NCI-H82 treated with DMSO at 0.1 percent for 48 hours (cell line): ENCODE measurements around the gene SYT6.

ENCODE experiments used
- DNase-seq: peaks from one replicate; lab custom pipeline; 2025; ENCODE audit not compliant: unreplicated experiment; lab: John Stamatoyannopoulos, UW

SYT6 gene

DNA sequence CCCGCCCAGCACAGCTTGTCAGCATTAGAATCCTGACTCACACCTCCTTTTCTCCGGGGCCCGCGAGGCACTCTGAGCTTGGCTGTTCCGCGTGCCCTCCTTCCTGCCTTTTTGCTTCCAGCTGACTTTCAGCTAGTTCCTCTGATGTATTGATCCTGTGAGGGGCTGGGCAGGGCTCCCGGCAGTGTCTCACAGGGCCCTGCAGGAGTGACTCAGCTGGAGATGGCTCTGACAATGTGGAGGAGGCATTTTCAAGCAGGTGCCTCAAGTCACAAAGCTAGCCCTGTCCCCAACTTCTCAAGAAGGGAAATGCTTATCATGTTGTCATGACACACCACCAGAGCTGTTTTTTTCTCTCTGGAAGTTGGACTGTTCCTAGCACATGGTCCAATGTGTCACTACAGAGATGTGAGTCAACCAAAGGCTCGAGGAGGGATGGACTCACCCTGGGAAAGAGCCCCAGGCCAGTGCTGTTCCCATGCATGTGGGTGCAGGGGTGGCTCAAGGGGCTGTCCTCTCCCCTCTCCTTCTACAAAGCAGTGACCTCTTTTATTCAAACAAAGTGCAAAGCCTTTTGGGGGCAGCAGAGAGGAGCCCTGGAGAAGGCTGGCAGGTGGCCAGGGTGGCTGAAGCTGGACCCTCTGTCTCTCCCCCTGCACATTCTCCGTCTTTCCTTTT lies 30.6 kb downstream of the SYT6 start:
- no peak for DNase-seq

DNA sequence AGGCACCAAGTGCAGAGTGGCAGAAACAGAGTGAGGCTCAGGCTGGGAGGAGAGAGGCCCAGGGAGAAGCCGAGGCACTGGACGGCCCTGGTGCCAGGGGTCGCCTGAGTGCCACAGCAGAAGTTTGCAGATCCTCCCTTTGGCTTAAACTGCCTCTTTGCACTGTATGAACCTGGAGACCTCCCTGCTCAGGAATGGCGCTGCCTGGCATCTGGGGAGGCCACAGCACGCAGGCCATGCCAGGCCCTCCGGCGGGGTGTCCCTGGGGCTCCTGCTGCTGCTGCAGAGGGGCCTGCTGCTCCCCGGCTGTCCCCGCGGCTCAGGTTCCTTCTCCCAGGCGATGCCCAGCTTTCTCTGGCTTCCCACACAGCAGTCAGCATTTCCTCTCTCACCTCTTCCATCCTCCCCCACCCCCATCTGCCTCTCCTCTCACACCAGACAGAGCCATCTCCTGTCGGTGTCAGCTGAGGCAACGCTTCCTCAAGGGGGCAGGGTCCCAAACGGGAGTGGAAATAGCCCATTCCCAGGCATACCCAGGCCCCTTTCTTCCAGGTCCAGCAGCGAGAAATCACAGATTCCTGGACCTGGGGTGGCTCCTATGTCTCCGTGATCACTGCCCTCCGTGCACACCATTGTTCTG lies 35.2 kb downstream of the SYT6 start:
- no peak for DNase-seq

DNA sequence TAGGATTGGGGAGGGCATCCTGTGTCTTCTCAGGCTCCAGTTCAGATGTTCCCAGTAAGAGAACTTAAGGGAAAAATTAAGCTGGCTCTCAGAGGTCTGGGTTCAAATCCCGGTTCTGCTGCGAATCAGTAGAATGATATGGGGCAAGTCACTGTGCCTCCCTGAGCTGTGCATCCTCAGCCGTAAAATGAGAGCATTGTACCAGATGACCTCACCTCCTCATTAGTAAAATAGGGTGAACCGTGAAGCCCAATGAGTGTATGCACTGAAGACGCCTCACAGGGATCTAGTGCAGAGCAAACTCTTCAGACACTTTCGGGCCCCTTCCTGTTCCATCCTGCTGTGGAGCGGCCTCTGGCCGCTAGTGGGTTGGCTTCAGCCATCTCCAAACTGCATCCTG lies 36.0 kb downstream of the SYT6 start:
- no peak for DNase-seq

DNA sequence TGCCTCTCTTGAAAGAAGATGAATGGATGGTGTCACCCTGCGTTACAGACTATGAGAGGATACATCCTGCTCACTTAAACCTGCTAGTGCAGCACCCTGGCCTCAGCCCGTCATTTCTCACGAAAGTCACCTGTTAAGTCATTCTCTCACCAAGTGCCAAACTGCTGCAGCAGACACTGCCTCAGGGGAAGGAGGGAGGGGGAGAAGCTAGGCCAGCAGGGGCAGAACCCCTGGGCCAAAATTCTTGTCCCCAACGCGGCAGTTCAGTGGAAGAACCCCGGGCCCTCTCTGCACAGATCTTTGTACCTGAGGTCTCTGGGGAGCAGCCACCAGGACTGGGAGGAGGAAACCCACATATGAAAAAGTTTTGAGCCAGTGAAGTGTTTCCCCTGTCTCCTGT lies 37.6 kb downstream of the SYT6 start:
- no peak for DNase-seq

DNA sequence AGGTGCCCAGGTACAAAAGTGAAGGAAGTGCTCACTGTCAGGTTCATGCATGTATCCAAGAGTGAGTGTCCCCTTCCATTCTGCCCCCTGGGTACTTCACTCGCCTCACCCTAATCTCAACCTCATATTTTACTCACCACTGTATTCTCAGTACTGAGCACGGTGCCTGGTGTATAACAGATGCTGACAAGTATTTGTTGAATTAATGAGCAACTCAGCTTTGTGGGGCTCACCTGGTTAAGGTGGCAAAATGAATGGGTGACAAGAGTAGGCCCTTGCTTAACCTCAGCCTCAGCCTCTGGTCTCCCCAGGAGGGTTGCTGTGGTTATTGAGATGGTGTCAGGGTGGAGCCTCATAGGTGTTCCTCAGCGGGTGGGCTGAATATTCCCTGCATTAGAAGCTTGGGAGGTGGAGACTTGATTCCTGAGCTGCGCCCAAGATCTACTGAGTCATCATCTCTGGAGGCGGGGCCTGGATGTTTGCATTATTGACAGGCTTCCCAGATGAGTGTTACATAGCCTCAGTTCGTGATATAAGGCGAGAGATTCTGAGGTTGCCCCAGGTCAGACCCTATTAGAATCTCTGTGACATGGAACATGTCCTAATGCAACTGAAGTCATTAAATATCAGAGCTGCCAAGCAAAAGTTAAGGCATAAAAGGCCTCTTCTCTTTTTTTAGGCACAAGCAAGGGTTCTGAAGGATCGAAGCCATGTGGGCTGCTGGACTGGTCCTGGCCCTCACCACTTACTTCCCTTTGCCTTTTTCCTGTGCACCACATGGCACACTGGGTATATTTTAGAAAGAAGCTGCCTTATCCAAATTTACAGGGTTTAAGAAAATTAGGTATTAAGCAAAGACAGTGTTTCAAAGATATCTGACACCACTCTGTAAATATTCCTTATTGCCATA lies 39.2 kb downstream of the SYT6 start:
- no peak for DNase-seq

DNA sequence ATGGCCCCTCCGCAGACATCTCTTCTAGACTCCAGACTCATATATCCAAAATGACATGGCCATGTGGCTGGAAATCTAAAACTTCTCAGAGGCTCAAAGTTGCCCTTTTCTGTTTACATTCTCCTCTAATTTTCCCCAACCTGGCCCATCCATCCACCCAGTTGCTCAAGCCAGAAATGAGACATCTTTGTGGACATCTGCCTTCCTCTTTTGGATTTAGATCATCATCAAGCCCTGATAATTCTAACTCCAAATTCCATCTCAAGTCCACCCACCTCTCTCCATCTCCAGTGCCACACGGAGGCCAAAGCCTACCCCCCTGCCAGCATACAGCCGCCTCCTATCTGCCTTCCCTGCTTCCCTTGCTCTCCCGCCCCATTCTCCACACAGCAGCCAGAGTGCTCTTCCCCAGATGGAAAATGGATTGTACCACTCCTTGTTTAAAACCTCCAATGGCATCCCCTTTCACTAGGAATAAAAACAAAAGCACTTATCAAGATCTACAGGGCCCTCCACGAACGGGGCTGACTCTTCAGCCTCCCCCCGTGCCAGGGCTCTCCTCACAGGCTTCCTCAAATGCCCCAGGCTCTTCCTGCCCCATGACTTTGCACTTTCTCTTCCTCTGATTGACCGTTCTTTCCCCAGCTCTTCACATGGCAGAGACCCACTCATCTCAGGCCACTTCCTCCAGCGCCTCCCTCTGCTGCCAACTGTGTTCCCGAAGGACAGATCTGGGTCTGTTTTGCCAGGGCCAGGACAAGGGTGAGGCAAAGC lies 40.1 kb downstream of the SYT6 start:
- no peak for DNase-seq

- DNase-seq = no peak
Measured at GRCh38 chr1:114112775-114113174, 40.9 kb downstream of the SYT6 start.

- no peak for DNase-seq
Measured at GRCh38 chr1:114111731-114112641, 41.7 kb downstream of the SYT6 start.

DNA sequence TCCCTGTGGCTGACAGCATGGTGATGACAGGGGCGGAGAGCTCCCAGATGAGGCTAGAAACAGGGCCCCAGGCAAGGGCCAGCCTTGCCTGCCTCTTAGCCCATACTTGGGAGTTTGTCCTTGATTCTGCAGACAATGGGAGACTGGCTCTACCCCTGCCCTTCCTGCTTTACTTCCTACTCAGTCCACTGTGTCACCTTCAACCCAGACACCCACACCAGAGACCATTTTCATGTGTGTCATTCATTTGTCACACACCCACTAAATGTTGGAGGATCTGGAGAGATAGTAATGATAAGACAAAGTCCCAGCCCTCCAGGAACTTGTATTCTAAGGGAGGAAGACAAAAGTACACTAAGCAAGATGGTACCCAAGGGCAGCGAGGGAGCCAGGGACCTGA lies 43.7 kb downstream of the SYT6 start:
- DNase-seq = no peak

GRCh38 chr1:114108751-114109255 lies 44.9 kb downstream of the SYT6 start:
- DNase-seq = no peak

GRCh38 chr1:114107474-114108435 lies 45.9 kb downstream of the SYT6 start:
- DNase-seq = no peak

DNA sequence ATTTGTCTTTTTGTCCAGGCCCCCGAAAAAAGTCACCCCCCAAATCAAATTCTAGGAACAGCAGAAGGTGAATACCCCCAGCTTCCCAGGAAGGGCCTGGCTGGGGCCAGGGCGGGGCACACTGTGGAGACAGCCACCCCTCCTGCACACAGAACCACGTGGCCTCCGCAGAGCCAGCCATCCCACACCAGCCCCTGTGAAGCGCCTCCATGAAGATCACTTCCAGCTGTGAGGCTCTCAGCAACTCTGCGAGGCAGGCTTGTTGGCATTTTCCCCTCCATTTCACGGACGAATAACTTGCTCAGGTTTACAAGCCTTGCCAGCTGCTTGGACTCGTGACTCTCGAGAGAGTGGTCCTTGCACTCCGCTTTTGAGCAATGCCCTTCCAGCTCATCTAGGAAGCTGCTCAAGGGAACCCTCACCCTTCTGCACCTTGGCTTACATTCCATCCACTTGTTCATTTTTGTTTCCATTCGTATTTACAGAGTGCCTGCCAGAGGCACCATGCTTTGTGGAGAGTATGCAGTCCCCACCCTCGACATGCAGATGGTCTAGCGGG lies 48.2 kb downstream of the SYT6 start:
- DNase-seq = no peak

GRCh38 chr1:114104949-114105348 lies 48.7 kb downstream of the SYT6 start:
- DNase-seq = no peak

DNA sequence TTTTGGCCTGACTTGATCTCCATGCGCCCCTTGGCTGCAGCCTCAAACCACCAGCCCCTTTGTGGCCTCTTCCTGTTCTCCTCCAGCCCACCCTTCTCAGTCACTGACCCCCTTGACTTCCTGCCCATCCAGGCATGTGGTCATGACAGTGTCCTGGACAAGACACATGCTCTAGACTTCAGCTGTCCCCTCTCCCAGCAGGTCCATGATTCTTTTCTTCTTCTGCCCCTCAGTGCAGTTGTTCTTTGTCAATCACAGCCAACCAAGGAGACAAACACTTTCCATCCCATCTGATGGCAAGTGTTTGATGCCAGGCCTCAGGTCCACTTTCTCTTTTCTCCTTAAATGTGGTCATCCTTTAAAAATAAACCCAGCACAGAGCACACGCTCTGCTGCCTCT lies 49.7 kb downstream of the SYT6 start:
- no peak for DNase-seq

DNA sequence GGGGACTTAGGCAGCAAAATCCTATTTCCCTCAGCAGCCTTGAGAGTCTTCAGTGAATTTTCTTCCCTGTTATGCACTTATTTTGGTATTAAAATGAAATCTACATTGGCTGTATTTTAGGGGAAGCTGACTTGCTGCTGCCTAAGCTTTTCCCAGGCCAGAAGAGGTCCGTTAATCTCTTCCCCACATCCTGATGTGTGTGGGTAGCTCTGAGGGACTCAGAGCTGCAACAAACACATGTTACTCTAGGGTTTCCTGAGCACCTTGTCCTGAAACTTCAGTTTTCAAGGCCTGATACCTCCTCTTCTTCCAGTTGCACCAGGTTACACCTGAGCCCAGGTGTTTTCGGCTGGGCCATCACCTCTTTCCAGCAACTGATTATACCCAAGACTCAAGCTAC lies 51.5 kb downstream of the SYT6 start:
- no peak for DNase-seq

DNA sequence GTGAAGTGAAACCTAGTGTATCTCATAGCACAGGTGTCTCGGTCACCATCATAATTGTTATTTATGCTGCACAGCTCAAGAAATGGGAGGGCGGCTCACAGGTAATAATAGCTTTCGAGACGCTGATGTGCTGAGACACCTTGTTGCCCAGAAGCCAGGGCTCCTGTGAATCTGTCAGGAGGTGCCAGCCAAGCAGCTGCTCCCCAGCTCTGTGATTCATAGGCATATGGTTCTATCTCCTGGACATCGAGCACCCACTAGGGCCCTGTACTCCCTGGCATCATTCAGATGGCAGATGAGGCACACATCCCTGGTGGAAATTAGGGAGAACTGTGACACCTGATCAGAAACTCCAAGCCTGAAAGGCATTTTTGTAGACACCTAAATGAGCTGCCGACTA lies 53.5 kb downstream of the SYT6 start:
- no peak for DNase-seq

GRCh38 chr1:114099268-114099667 lies 54.4 kb downstream of the SYT6 start:
- no peak for DNase-seq

- no peak for DNase-seq
Measured at GRCh38 chr1:114097109-114097508, 56.6 kb downstream of the SYT6 start.

DNA sequence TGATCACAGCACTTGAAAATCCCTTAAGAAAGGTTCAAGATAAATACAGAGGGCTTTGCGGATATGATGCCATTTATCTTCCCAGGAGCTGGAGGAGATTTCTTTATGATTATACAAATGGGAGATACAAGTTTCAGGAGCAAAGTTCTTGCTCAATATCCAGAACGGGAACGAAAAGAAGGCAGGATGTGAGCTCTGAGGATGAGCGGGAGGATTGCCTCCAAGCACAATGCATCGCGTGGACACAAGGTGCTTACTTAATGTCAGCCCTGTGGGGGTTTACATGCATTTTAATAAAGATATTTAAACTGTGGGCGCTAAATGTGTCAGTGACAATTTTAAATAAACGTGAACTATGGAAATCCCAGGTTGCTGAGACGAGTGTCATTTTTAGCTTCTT lies 59.0 kb downstream of the SYT6 start:
- DNase-seq = no peak
